ENCODE data around the gene SLC38A10.
A peak's percentile ranks its signal among the peaks of the same experiment; 100 is the strongest.

The SLC38A10 gene

DNA sequence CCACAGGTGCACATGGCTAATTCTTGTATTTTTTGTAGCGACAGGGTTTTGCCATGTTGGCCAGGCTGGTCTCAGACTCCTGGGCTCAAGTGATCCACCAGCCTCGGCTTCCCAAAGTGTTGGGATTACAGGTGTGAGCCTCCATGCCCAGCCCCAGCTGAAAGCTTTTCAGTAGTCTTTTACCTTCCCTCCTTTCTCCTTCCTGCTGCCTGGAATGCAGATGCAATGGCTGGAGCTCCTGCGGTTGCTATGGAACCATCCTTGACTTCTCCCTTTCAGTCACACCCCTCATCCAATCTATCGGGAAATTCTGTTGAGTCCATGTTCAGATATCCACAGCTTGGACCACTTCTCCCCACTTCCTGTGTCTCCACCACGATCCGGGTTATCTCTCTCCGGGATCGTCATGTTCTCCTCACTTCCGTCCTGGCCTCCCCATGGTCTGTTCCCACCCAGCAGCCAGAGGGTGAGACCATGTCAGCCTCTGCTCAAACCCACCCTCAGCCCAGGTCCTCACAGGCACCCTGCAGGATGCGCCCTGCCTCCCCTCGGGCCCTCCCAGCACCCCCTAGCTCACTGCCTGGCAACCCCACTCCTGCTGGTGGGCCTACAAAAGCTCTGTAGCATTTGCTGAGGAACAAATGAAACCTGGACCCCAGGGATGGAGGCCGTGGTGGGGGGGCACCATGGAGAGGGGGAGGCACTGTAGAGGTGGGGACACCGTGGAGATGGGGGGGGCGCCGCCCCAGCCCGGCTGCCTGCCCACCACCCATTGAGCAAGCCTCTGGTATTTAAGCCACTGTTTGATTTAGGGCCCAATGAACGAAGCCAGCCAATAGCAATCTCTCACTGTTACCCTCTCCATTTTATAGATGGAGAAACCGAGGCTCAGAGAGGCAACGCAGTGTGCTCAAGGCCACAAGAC, 12.8 kb upstream of the SLC38A10 start:
- Histone ChIP-seq H3K23ac (ENCODE audit: low read length) (no peak overlapping the region), H2AK5ac (ENCODE audit: low read length) (peak overlapping the region; percentile 59), H3K27ac (ENCODE audit: low read depth, low read length) (no peak overlapping the region), H3K27me3 (ENCODE audit: insufficient read depth, low read length) (no peaks in the 10 kb centered on the region), H3K18ac (ENCODE audit: low read length) (no peak overlapping the region), H3K14ac (ENCODE audit: low read length) (no peak overlapping the region), H2BK12ac (ENCODE audit: low read length) (no peak overlapping the region), H3K4me3 (ENCODE audit: low read depth, low read length) (no peak overlapping the region), H3K36me3 (ENCODE audit: control insufficient read depth in 1 of 2, insufficient read depth in 2 of 2, low read length in 2 of 2) (no peaks in the 10 kb centered on the region), H3K4ac (ENCODE audit: low read depth, low read length) (no peak overlapping the region), H2BK5ac (ENCODE audit: low read depth, low read length, poor library complexity) (no peak overlapping the region), H3K4me1 (ENCODE audit: control insufficient read depth in 1 of 2, insufficient read depth in 2 of 2, low read length in 2 of 2) (peaks cover 34% of the 10 kb centered on the region in 2 experiments), H4K8ac (ENCODE audit: low read depth, low read length) (no peak overlapping the region), H2BK120ac (ENCODE audit: insufficient read depth, low read length, poor library complexity) (no peak overlapping the region), H3K9ac (ENCODE audit: low read length) (no peak overlapping the region), H3K9me3 (ENCODE audit: insufficient read depth, low read depth, low read length) (no peaks in the 10 kb centered on the region), H3K79me2 (ENCODE audit: control insufficient read depth, insufficient read depth, low read length, poor library complexity) (peaks cover 3% of the 10 kb centered on the region), H3K4me2 (ENCODE audit: low read length) (no peak overlapping the region), H4K12ac (ENCODE audit: low read depth, low read length) (no peak overlapping the region), H4K91ac (ENCODE audit: low read depth, low read length) (peak overlapping the region; percentile 7), H2AFZ (ENCODE audit: insufficient read depth, low read length, poor library complexity) (no peak overlapping the region), H3K79me1 (ENCODE audit: low read length) (peaks cover 35% of the 10 kb centered on the region)
- no CpG with 5 or more reads among the region's 19 CpGs for WGBS (ENCODE audit: extremely low coverage, insufficient coverage, insufficient read length)
- DNase-seq = no peak

GRCh38 chr17:81306898-81307510, 11.9 kb upstream of the SLC38A10 start:
- peak overlapping the region; percentile 47 for H4K8ac ChIP-seq (ENCODE audit: low read depth, low read length)
- H3K4me2 ChIP-seq (ENCODE audit: low read length) = no peak overlapping the region
- peaks cover 34% of the 10 kb centered on the region in 2 experiments for H3K4me1 ChIP-seq (ENCODE audit: control insufficient read depth in 1 of 2, insufficient read depth in 2 of 2, low read length in 2 of 2)
- H3K14ac ChIP-seq (ENCODE audit: low read length) = peak overlapping the region; percentile 65
- no peak overlapping the region for H3K9ac ChIP-seq (ENCODE audit: low read length)
- H3K79me1 ChIP-seq (ENCODE audit: low read length) = peaks cover 35% of the 10 kb centered on the region
- peak overlapping the region; percentile 87 for H4K91ac ChIP-seq (ENCODE audit: low read depth, low read length)
- peak overlapping the region; percentile 23 for H2BK5ac ChIP-seq (ENCODE audit: low read depth, low read length, poor library complexity)
- H2BK120ac ChIP-seq (ENCODE audit: insufficient read depth, low read length, poor library complexity) = peak overlapping the region; percentile 75
- no CpG with 5 or more reads among the region's 17 CpGs for WGBS (ENCODE audit: extremely low coverage, insufficient coverage, insufficient read length)
- no peaks in the 10 kb centered on the region for H3K36me3 ChIP-seq (ENCODE audit: control insufficient read depth in 1 of 2, insufficient read depth in 2 of 2, low read length in 2 of 2)
- H2AFZ ChIP-seq (ENCODE audit: insufficient read depth, low read length, poor library complexity) = no peak overlapping the region
- H3K23ac ChIP-seq (ENCODE audit: low read length) = no peak overlapping the region
- peak overlapping the region; percentile 8 for H2AK5ac ChIP-seq (ENCODE audit: low read length)
- no peak for DNase-seq
- H2BK12ac ChIP-seq (ENCODE audit: low read length) = peak overlapping the region; percentile 74
- no peak overlapping the region for H3K4me3 ChIP-seq (ENCODE audit: low read depth, low read length)
- H3K79me2 ChIP-seq (ENCODE audit: control insufficient read depth, insufficient read depth, low read length, poor library complexity) = peaks cover 3% of the 10 kb centered on the region
- peak overlapping the region; percentile 10 for H4K12ac ChIP-seq (ENCODE audit: low read depth, low read length)
- peak overlapping the region; percentile 55 for H3K4ac ChIP-seq (ENCODE audit: low read depth, low read length)
- no peak overlapping the region for H3K18ac ChIP-seq (ENCODE audit: low read length)
- H3K27ac ChIP-seq (ENCODE audit: low read depth, low read length) = no peak overlapping the region
- H3K9me3 ChIP-seq (ENCODE audit: insufficient read depth, low read depth, low read length) = no peaks in the 10 kb centered on the region
- no peaks in the 10 kb centered on the region for H3K27me3 ChIP-seq (ENCODE audit: insufficient read depth, low read length)

DNA sequence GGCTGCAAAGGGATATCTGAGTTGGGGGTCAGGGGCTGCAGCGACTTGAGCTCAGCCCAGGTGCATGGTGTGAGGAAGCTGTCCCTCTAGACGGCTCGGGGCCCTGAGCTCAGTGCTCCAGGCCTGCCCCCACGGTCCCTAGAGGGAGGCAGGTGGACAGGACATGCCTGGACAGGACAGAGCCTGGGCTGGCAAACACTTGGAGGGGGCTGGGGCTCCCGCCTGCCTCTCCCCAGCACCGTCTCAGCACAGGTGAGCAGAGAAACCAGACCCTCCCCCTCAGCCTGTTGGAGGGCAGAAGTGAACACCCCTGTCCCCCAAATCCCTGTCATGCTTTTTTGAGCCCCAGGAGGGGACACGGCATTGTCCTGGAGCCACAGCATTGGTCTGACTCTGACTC, 11.4 kb upstream of the SLC38A10 start:
- Histone ChIP-seq H3K27me3 (ENCODE audit: insufficient read depth, low read length) (no peaks in the 10 kb centered on the region), H3K4me2 (ENCODE audit: low read length) (no peak overlapping the region), H3K4ac (ENCODE audit: low read depth, low read length) (peak overlapping the region; percentile 55), H2AFZ (ENCODE audit: insufficient read depth, low read length, poor library complexity) (no peak overlapping the region), H4K8ac (ENCODE audit: low read depth, low read length) (peak overlapping the region; percentile 47), H3K79me1 (ENCODE audit: low read length) (peaks cover 35% of the 10 kb centered on the region), H2BK120ac (ENCODE audit: insufficient read depth, low read length, poor library complexity) (peak overlapping the region; percentile 75), H3K79me2 (ENCODE audit: control insufficient read depth, insufficient read depth, low read length, poor library complexity) (peaks cover 3% of the 10 kb centered on the region), H3K4me3 (ENCODE audit: low read depth, low read length) (no peak overlapping the region), H3K9me3 (ENCODE audit: insufficient read depth, low read depth, low read length) (no peaks in the 10 kb centered on the region), H2AK5ac (ENCODE audit: low read length) (peak overlapping the region; percentile 8), H4K91ac (ENCODE audit: low read depth, low read length) (peak overlapping the region; percentile 87), H3K23ac (ENCODE audit: low read length) (no peak overlapping the region), H3K14ac (ENCODE audit: low read length) (peak overlapping the region; percentile 65), H2BK12ac (ENCODE audit: low read length) (peak overlapping the region; percentile 74), H2BK5ac (ENCODE audit: low read depth, low read length, poor library complexity) (peak overlapping the region; percentile 55), H3K36me3 (ENCODE audit: control insufficient read depth in 1 of 2, insufficient read depth in 2 of 2, low read length in 2 of 2) (no peaks in the 10 kb centered on the region), H3K27ac (ENCODE audit: low read depth, low read length) (no peak overlapping the region), H3K9ac (ENCODE audit: low read length) (no peak overlapping the region), H4K12ac (ENCODE audit: low read depth, low read length) (peak overlapping the region; percentile 10), H3K4me1 (ENCODE audit: control insufficient read depth in 1 of 2, insufficient read depth in 2 of 2, low read length in 2 of 2) (peaks cover 34 to 36% of the 10 kb centered on the region in 2 experiments), H3K18ac (ENCODE audit: low read length) (peak overlapping the region; percentile 22)
- DNase-seq = no peak
- WGBS (ENCODE audit: extremely low coverage, insufficient coverage, insufficient read length) = no CpG with 5 or more reads among the region's 7 CpGs

GRCh38 chr17:81305051-81305630, 10.0 kb upstream of the SLC38A10 start:
- H3K79me1 ChIP-seq (ENCODE audit: low read length) = peaks cover 24% of the 10 kb centered on the region
- no peak overlapping the region for H2BK5ac ChIP-seq (ENCODE audit: low read depth, low read length, poor library complexity)
- peak overlapping the region; percentile 28 for H2BK12ac ChIP-seq (ENCODE audit: low read length)
- H3K18ac ChIP-seq (ENCODE audit: low read length) = no peak overlapping the region
- H3K9me3 ChIP-seq (ENCODE audit: insufficient read depth, low read depth, low read length) = peaks cover 6% of the 10 kb centered on the region
- H3K27ac ChIP-seq (ENCODE audit: low read depth, low read length) = no peak overlapping the region
- H3K4ac ChIP-seq (ENCODE audit: low read depth, low read length) = no peak overlapping the region
- H2BK120ac ChIP-seq (ENCODE audit: insufficient read depth, low read length, poor library complexity) = no peak overlapping the region
- peak overlapping the region; percentile 51 for H2AK5ac ChIP-seq (ENCODE audit: low read length)
- peaks cover 3% of the 10 kb centered on the region for H3K79me2 ChIP-seq (ENCODE audit: control insufficient read depth, insufficient read depth, low read length, poor library complexity)
- no peaks in the 10 kb centered on the region for H3K27me3 ChIP-seq (ENCODE audit: insufficient read depth, low read length)
- H3K4me3 ChIP-seq (ENCODE audit: low read depth, low read length) = no peak overlapping the region
- no peak for DNase-seq
- H4K8ac ChIP-seq (ENCODE audit: low read depth, low read length) = no peak overlapping the region
- peaks cover 20 to 25% of the 10 kb centered on the region in 2 experiments for H3K4me1 ChIP-seq (ENCODE audit: control insufficient read depth in 1 of 2, insufficient read depth in 2 of 2, low read length in 2 of 2)
- H3K14ac ChIP-seq (ENCODE audit: low read length) = no peak overlapping the region
- no peak overlapping the region for H3K9ac ChIP-seq (ENCODE audit: low read length)
- H3K4me2 ChIP-seq (ENCODE audit: low read length) = no peak overlapping the region
- H2AFZ ChIP-seq (ENCODE audit: insufficient read depth, low read length, poor library complexity) = no peak overlapping the region
- peak overlapping the region; percentile 10 for H4K91ac ChIP-seq (ENCODE audit: low read depth, low read length)
- H4K12ac ChIP-seq (ENCODE audit: low read depth, low read length) = no peak overlapping the region
- WGBS (ENCODE audit: extremely low coverage, insufficient coverage, insufficient read length) = no CpG with 5 or more reads among the region's 13 CpGs
- H3K36me3 ChIP-seq (ENCODE audit: control insufficient read depth in 1 of 2, insufficient read depth in 2 of 2, low read length in 2 of 2) = no peaks in the 10 kb centered on the region
- H3K23ac ChIP-seq (ENCODE audit: low read length) = no peak overlapping the region
